HepG2 (cell line): Measurements from ENCODE around the gene POLR3K. TPM values are rescaled to one million over a fixed set of nuclear protein-coding genes. Genes with fewer than 3 reads are reported as not detected.

ENCODE experiments used
- EZH2 ChIP-seq: conservative IDR thresholded peaks from 2 replicates; pipeline ENCODE4 v1.6.1; 2012; ENCODE audit warnings: mild to moderate bottlenecking, low read depth, low read length, moderate library complexity
- HHEX ChIP-seq: IDR thresholded peaks from 2 replicates; pipeline ENCODE4 v1.6.1; 2016; ENCODE audit warnings: control low read depth
- JDP2 ChIP-seq: sonication (generic); formaldehyde crosslinking; IDR thresholded peaks from 2 replicates; pipeline ENCODE4 v1.8.1; 2022; ENCODE audit warnings: missing genetic modification reagents, borderline replicate concordance
- JUND ChIP-seq: sonication (generic); formaldehyde crosslinking; IDR thresholded peaks from 2 replicates; pipeline ENCODE4 v1.8.0; 2022; ENCODE audit warnings: mild to moderate bottlenecking, missing genetic modification reagents
- KDM5B ChIP-seq: sonication (generic); formaldehyde crosslinking; IDR thresholded peaks from 2 replicates; pipeline ENCODE4 v1.4.0; 2020; ENCODE audit warnings: missing genetic modification reagents, mild to moderate bottlenecking, borderline replicate concordance
- NCOA5 ChIP-seq: sonication (generic); formaldehyde crosslinking; IDR thresholded peaks from 2 replicates; pipeline ENCODE4 v1.4.0; 2020; ENCODE audit warnings: missing genetic modification reagents
- PHF21A ChIP-seq: sonication (generic); formaldehyde crosslinking; IDR thresholded peaks from 2 replicates; pipeline ENCODE4 v1.5.0; 2020; ENCODE audit warnings: mild to moderate bottlenecking, missing genetic modification reagents
- PHF5A ChIP-seq: IDR thresholded peaks from one replicate; pipeline ENCODE4 v1.6.1; 2018; ENCODE audit warnings: low read depth, missing genetic modification reagents; ENCODE audit not compliant: unreplicated experiment
- PRPF4 ChIP-seq: fragments of 200-400 bp; formaldehyde crosslinking; IDR thresholded peaks from 2 replicates; pipeline ENCODE4 v1.6.1; 2016; ENCODE audit warnings: low read length, low read depth; ENCODE audit not compliant: poor library complexity, severe bottlenecking
- RARA ChIP-seq: IDR thresholded peaks from 2 replicates; pipeline ENCODE4 v1.6.1; 2016; ENCODE audit warnings: missing genetic modification reagents, missing compliant biosample characterization
- SOX6 ChIP-seq, 2 experiments: fragments of 450-650 bp in 1 of 2; sonication (generic) in 1 of 2; formaldehyde crosslinking in 1 of 2; IDR thresholded peaks; 2 replicates each; pipeline versions ENCODE4 v1.4.0 to v1.6.1; 2017 to 2020; ENCODE audit warnings: antibody characterized with exemption in 1 of 2, mild to moderate bottlenecking in 1 of 2, missing genetic modification reagents in 1 of 2
- ZNF367 ChIP-seq: sonication (generic); formaldehyde crosslinking; IDR thresholded peaks from 2 replicates; pipeline ENCODE4 v1.4.0; 2020; ENCODE audit warnings: missing genetic modification reagents, borderline replicate concordance
- ZNF496 ChIP-seq: sonication (generic); formaldehyde crosslinking; IDR thresholded peaks from 2 replicates; pipeline ENCODE4 v1.8.1; 2023; ENCODE audit warnings: mild to moderate bottlenecking, moderate library complexity, missing genetic modification reagents; ENCODE audit not compliant: insufficient replicate concordance
- ZNF501 ChIP-seq: sonication (generic); formaldehyde crosslinking; IDR thresholded peaks from 2 replicates; pipeline ENCODE4 v1.5.1; 2020; ENCODE audit warnings: mild to moderate bottlenecking, moderate library complexity, missing genetic modification reagents
- polyA plus RNA-seq, 8 experiments: library from polyadenylated mRNA; depleted of rRNA in 3 of 8; stranded (reverse) in 7 of 8; unstranded in 1 of 8; fragments of >200 nt; fragmentation: Illumina TruSeq in 4 of 8; extraction: Trizol in 4 of 8; gene quantifications; 2 replicates each; pipeline versions ENCODE4 v1.2.1 to v1.2.3, GENCODE V29; 2011 to 2016; ENCODE audit warnings: low read depth in 4 of 8, missing spikeins in 1 of 8, mixed read lengths in 1 of 8; ENCODE audit not compliant: insufficient read depth in 1 of 8
- total RNA-seq, 5 experiments: library from RNA; depleted of rRNA; stranded (reverse); fragments of >200 nt; fragmentation: Illumina TruSeq; extraction: Trizol; gene quantifications; 2 replicates each; pipeline ENCODE4 v1.2.3, GENCODE V29; 2016; ENCODE audit warnings: low read depth in 1 of 5
- TF ChIP-seq, protein P1 (sequence below): sonication (generic); formaldehyde crosslinking; IDR thresholded peaks from 2 replicates; pipeline ENCODE4 v1.5.1; 2020; ENCODE audit warnings: mild to moderate bottlenecking, missing genetic modification reagents
- TF ChIP-seq, protein P2 (sequence below): conservative IDR thresholded peaks from 2 replicates; pipeline ENCODE4 v1.6.1; 2018; ENCODE audit warnings: missing genetic modification reagents
- TF ChIP-seq, protein P3 (sequence below): sonication (generic); formaldehyde crosslinking; IDR thresholded peaks from 2 replicates; pipeline ENCODE4 v1.8.0; 2022; ENCODE audit warnings: missing genetic modification reagents, mild to moderate bottlenecking, borderline replicate concordance
- TF ChIP-seq, protein P4 (sequence below): sonication (generic); formaldehyde crosslinking; IDR thresholded peaks from 2 replicates; pipeline ENCODE4 v1.4.0; 2020; ENCODE audit warnings: missing genetic modification reagents, borderline replicate concordance

Gene POLR3K
- total and polyA plus RNA-seq, 2 of the 13 experiments (the other 11 are each of a cell fraction or from before 2014, with no cell fraction given) = 14.8 to 18.8 TPM

DNA sequence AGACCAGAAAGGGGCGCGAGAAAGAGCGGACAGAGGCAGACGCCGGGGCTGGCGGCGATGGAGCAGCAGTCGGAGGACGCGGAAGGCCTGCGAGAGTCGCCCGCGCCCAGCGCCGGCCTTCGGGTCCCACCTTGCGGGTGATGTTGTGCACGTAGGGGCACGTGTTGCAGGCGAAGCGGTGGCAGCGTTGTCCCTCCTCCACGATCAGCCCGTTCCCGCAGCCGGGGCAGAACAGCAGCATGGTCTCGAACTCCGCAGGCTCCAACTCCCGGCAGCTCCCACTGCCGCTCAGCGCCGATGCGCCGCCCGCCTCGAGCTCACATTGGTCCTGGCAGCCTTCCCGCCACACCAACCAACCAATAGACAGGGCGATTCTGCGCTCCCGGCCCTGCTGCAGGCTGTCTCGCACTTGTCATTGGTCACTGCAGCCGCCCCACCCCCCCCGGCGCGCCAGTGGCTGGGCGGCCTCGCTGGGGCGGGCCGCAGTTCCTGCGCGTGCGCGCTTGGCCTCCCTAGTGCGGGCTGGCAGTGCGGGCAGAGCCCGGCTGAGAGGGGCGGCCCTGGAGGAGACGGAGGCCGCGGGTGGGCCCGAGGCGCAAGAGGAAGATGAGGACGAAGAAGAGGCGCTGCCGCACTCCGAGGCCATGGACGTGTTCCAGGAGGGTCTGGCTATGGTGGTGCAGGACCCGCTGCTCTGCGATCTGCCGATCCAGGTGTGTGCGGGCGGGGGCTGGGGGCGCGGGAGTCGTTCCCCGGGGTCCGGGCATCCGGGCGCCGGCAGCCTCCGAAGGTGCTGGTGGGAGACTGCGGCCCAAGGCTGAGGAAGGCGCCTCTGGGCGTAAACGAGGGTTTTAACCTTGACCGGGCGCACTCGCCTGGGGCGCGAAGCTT lies at the start of gene POLR3K, which contains the start of gene SNRNP25 (continued):
- TF ChIP-seq, protein P1, sequence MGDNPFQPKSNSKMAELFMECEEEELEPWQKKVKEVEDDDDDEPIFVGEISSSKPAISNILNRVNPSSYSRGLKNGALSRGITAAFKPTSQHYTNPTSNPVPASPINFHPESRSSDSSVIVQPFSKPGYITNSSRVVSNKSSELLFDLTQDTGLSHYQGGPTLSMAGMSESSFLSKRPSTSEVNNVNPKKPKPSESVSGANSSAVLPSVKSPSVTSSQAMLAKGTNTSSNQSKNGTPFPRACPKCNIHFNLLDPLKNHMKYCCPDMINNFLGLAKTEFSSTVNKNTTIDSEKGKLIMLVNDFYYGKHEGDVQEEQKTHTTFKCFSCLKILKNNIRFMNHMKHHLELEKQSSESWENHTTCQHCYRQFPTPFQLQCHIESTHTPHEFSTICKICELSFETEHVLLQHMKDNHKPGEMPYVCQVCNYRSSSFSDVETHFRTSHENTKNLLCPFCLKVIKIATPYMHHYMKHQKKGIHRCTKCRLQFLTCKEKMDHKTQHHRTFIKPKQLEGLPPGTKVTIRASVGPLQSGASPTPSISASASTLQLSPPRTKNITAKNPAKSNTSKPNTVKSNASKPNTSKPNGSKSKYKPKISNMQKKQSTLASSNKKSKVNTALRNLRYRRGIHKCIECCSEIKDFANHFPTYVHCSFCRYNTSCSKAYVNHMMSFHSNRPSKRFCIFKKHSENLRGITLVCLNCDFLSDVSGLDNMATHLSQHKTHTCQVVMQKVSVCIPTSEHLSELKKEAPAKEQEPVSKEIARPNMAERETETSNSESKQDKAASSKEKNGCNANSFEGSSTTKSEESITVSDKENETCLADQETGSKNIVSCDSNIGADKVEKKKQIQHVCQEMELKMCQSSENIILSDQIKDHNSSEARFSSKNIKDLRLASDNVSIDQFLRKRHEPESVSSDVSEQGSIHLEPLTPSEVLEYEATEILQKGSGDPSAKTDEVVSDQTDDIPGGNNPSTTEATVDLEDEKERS (CRISPR knock-in tag) = no peak; the same call in 1 of the 2 replicates
- TF ChIP-seq HHEX (CRISPR knock-in tag) = no peak
- TF ChIP-seq, protein P2, sequence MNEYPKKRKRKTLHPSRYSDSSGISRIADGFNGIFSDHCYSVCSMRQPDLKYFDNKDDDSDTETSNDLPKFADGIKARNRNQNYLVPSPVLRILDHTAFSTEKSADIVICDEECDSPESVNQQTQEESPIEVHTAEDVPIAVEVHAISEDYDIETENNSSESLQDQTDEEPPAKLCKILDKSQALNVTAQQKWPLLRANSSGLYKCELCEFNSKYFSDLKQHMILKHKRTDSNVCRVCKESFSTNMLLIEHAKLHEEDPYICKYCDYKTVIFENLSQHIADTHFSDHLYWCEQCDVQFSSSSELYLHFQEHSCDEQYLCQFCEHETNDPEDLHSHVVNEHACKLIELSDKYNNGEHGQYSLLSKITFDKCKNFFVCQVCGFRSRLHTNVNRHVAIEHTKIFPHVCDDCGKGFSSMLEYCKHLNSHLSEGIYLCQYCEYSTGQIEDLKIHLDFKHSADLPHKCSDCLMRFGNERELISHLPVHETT = 0 out of 2 replicates have a peak, but pooled peaks have one; percentile 18
- peak; percentile 61; the same call in 1 of the 2 replicates for TF ChIP-seq KDM5B
- peak; percentile 31; the same call in 1 of the 2 replicates for TF ChIP-seq PHF21A (CRISPR knock-in tag)
- no peak for TF ChIP-seq EZH2
- TF ChIP-seq JUND = no peak
- TF ChIP-seq ZNF501 (CRISPR knock-in tag) = peak; percentile 86; the same call in 1 of the 2 replicates
- TF ChIP-seq RARA = no peak
- TF ChIP-seq, protein P3, sequence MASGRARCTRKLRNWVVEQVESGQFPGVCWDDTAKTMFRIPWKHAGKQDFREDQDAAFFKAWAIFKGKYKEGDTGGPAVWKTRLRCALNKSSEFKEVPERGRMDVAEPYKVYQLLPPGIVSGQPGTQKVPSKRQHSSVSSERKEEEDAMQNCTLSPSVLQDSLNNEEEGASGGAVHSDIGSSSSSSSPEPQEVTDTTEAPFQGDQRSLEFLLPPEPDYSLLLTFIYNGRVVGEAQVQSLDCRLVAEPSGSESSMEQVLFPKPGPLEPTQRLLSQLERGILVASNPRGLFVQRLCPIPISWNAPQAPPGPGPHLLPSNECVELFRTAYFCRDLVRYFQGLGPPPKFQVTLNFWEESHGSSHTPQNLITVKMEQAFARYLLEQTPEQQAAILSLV = no peak
- TF ChIP-seq PHF5A = no peak
- no peak for TF ChIP-seq NCOA5 (CRISPR knock-in tag)
- peak; percentile 60; the same call in 1 of the 2 replicates for TF ChIP-seq JDP2 (CRISPR knock-in tag)
- TF ChIP-seq PRPF4 = no peak
- no peak for TF ChIP-seq SOX6 (IDR thresholded peaks at IDR 0.05)
- TF ChIP-seq SOX6 (CRISPR knock-in tag; IDR thresholded peaks at IDR 0.05) = no peak
- no peak for TF ChIP-seq ZNF496 (CRISPR knock-in tag)
- TF ChIP-seq, protein P4, sequence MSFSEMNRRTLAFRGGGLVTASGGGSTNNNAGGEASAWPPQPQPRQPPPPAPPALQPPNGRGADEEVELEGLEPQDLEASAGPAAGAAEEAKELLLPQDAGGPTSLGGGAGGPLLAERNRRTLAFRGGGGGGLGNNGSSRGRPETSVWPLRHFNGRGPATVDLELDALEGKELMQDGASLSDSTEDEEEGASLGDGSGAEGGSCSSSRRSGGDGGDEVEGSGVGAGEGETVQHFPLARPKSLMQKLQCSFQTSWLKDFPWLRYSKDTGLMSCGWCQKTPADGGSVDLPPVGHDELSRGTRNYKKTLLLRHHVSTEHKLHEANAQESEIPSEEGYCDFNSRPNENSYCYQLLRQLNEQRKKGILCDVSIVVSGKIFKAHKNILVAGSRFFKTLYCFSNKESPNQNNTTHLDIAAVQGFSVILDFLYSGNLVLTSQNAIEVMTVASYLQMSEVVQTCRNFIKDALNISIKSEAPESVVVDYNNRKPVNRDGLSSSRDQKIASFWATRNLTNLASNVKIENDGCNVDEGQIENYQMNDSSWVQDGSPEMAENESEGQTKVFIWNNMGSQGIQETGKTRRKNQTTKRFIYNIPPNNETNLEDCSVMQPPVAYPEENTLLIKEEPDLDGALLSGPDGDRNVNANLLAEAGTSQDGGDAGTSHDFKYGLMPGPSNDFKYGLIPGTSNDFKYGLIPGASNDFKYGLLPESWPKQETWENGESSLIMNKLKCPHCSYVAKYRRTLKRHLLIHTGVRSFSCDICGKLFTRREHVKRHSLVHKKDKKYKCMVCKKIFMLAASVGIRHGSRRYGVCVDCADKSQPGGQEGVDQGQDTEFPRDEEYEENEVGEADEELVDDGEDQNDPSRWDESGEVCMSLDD (CRISPR knock-in tag) = no peak
- TF ChIP-seq ZNF367 (CRISPR knock-in tag) = peak; percentile 75; the same call in 1 of the 2 replicates
